ENCODE data around the gene VWDE.

The VWDE gene

GRCh38 chr7:12434012-12434642 is 30.5 kb upstream of the VWDE start:
- H3K4me3 ChIP-seq (replicated peaks; ENCODE audit: low read depth, low read length), result no peak overlapping the region
- peak; percentile 9 for DNase-seq (ENCODE audit: low read depth)
- peak; percentile 53 for TF ChIP-seq CTCF (IDR thresholded peaks at IDR 0.05; ENCODE audit: low read length, missing control alignments)

- no peak for DNase-seq (ENCODE audit: low read depth)
- TF ChIP-seq CTCF (IDR thresholded peaks at IDR 0.05; ENCODE audit: low read length, missing control alignments), result no peak
- H3K4me3 ChIP-seq (replicated peaks; ENCODE audit: low read depth, low read length), result no peak overlapping the region
Observed at GRCh38 chr7:12431886-12432556, 28.4 kb upstream of the VWDE start.

DNA sequence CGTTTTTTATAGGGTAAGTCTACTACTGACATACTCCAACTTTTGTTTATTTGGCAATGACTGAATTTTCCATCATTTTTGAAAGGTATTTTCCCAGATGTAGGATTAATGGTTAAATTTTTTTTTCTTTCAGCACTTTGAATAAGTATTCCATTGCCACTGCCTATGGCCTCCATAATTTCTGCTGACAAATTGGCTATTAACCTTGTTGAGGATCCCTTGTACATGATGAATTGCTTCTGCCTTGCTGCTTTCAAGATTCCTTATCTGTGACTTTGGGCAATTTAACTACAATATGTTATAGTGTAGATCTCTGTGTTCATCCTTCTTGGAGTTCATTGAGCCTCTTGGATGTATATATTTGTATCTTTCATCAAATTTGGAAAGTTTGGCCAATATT is 21.6 kb upstream of the VWDE start:
- no peak overlapping the region for H3K4me3 ChIP-seq (replicated peaks; ENCODE audit: low read depth, low read length)
- DNase-seq (ENCODE audit: low read depth), result no peak
- no peak for TF ChIP-seq CTCF (IDR thresholded peaks at IDR 0.05; ENCODE audit: low read length, missing control alignments)

- TF ChIP-seq CTCF (IDR thresholded peaks at IDR 0.05; ENCODE audit: low read length, missing control alignments), result no peak
- no peak for DNase-seq (ENCODE audit: low read depth)
Observed at GRCh38 chr7:12423997-12424745, 20.5 kb upstream of the VWDE start.

GRCh38 chr7:12423355-12423996 is 19.8 kb upstream of the VWDE start:
- TF ChIP-seq CTCF (IDR thresholded peaks at IDR 0.05; ENCODE audit: low read length, missing control alignments), result no peak
- no peak overlapping the region for H3K4me3 ChIP-seq (replicated peaks; ENCODE audit: low read depth, low read length)
- DNase-seq (ENCODE audit: low read depth), result peak; percentile 55

More at GRCh38 chr7:12423997-12424745, 20.5 kb upstream of the VWDE start:
- no peak overlapping the region for H3K4me3 ChIP-seq (replicated peaks; ENCODE audit: low read depth, low read length)

DNA sequence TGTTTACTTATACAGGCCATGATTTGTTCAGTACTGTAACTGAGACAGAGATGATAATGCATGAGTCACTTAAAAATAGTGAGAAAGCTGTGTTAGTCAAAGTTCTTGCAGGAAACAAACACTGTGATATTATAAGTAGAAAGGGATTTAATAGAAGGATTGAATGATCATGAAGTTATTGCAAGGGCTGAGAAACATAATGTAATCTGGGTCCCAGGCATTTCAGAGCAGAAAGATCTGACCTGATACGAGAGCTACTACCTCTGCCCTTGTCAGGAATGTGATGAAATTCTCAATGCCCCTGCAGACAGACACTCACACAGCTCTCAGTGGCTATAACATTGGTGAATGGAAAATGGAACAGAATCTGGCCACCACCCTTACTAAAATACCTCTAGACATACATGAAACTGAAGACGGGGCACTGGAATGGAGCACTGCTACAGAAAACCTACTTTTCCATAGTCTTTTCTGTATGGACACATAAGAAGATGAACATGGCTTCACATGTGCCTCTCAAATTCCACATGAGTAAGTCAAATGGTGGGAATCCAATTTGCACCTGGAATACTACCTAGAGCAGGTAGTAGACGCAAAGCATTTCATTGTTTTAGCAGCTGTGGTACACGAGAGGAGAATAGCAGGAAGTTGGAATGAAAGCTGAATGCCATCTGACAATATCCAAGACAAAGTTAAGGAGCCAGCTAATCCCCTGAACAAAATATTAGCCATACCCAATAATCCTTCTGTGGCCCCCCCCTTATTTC is 19.1 kb upstream of the VWDE start:
- H3K4me3 ChIP-seq (replicated peaks; ENCODE audit: low read depth, low read length), result no peak overlapping the region
- no peak for TF ChIP-seq CTCF (IDR thresholded peaks at IDR 0.05; ENCODE audit: low read length, missing control alignments)
- DNase-seq (ENCODE audit: low read depth), result no peak
